IPS DF 6.9 (cell line): Measurements from ENCODE around the gene MYL3.

ENCODE experiments used
- DNase-seq: peaks from one replicate; pipeline ENCODE4 v3.0.0-alpha.2; 2013; ENCODE audit warnings: low read depth, low spot score
- H3K27ac ChIP-seq: one replicate; pipeline ENCODE4 v1.5.1; 2013; ENCODE audit warnings: low read length, control low read depth
- H3K27me3 ChIP-seq: 2 replicates; pipeline ENCODE4 v1.6.1; 2013; ENCODE audit warnings: mild to moderate bottlenecking, low read length; ENCODE audit not compliant: control insufficient read depth, insufficient read depth
- H3K36me3 ChIP-seq: 2 replicates; pipeline ENCODE4 v1.6.1; 2013; ENCODE audit warnings: low read length; ENCODE audit not compliant: control insufficient read depth, insufficient read depth
- H3K4me1 ChIP-seq: 2 replicates; pipeline ENCODE4 v1.6.1; 2013; ENCODE audit warnings: low read length; ENCODE audit not compliant: control insufficient read depth, insufficient read depth
- H3K4me3 ChIP-seq: 2 replicates; pipeline ENCODE4 v1.5.1; 2013; ENCODE audit warnings: mild to moderate bottlenecking, low read length
- H3K9me3 ChIP-seq: 2 replicates; pipeline ENCODE4 v1.6.1; 2013; ENCODE audit warnings: low read length, inconsistent platforms; ENCODE audit not compliant: control insufficient read depth, insufficient read depth
- WGBS: extraction: QIAGEN DNeasy Blood & Tissue Kit; methylation state at CpG from one replicate; pipeline ENCODE4 v1.1.7; 2013; ENCODE audit warnings: mixed read lengths, missing lambda C conversion rate; ENCODE audit not compliant: insufficient read length, insufficient coverage; 5-methylcytosine and 5-hydroxymethylcytosine counted together

Gene MYL3

GRCh38 chr3:46849686-46850467 is 13.4 kb downstream of the MYL3 start:
- no peaks in the 10 kb centered on the region for H3K36me3 ChIP-seq
- H3K27me3 ChIP-seq = no peaks in the 10 kb centered on the region
- no CpG with 5 or more reads among the region's 7 CpGs for WGBS
- H3K27ac ChIP-seq = no peak overlapping the region
- no peak overlapping the region for H3K4me3 ChIP-seq
- H3K9me3 ChIP-seq = no peaks in the 10 kb centered on the region
- H3K4me1 ChIP-seq = peaks cover 5% of the 10 kb centered on the region; the same call in 1 of the 2 replicates
- no peak for DNase-seq

GRCh38 chr3:46849045-46849631 is 14.1 kb downstream of the MYL3 start:
- Histone ChIP-seq H3K4me3 (no peak overlapping the region), H3K4me1 (peaks cover 5% of the 10 kb centered on the region; the same call in 1 of the 2 replicates), H3K27me3 (no peaks in the 10 kb centered on the region), H3K27ac (no peak overlapping the region), H3K36me3 (no peaks in the 10 kb centered on the region), H3K9me3 (no peaks in the 10 kb centered on the region)
- WGBS = no CpG with 5 or more reads among the region's 7 CpGs
- DNase-seq = no peak

GRCh38 chr3:46848271-46849044 is 14.8 kb downstream of the MYL3 start:
- H3K27ac ChIP-seq = no peak overlapping the region
- H3K36me3 ChIP-seq = no peaks in the 10 kb centered on the region
- H3K4me1 ChIP-seq = peaks cover 5% of the 10 kb centered on the region; the same call in 1 of the 2 replicates
- no peak overlapping the region for H3K4me3 ChIP-seq
- peak; percentile 54 for DNase-seq
- WGBS = no CpG with 5 or more reads among the region's 12 CpGs
- no peaks in the 10 kb centered on the region for H3K9me3 ChIP-seq
- H3K27me3 ChIP-seq = no peaks in the 10 kb centered on the region

GRCh38 chr3:46847744-46848143 is 15.5 kb downstream of the MYL3 start:
- Histone ChIP-seq H3K36me3 (no peaks in the 10 kb centered on the region), H3K4me1 (peaks cover 5% of the 10 kb centered on the region; the same call in 1 of the 2 replicates), H3K27me3 (no peaks in the 10 kb centered on the region), H3K27ac (no peak overlapping the region), H3K4me3 (no peak overlapping the region), H3K9me3 (no peaks in the 10 kb centered on the region)
- no peak for DNase-seq
- WGBS = no CpG with 5 or more reads among the region's 5 CpGs

GRCh38 chr3:46846624-46847542 is 16.4 kb downstream of the MYL3 start:
- Histone ChIP-seq H3K36me3 (no peaks in the 10 kb centered on the region), H3K4me3 (no peak overlapping the region), H3K9me3 (no peaks in the 10 kb centered on the region), H3K27ac (no peak overlapping the region), H3K4me1 (peaks cover 5% of the 10 kb centered on the region; the same call in 1 of the 2 replicates), H3K27me3 (no peaks in the 10 kb centered on the region)
- WGBS = no CpG with 5 or more reads among the region's 9 CpGs
- DNase-seq = no peak

- no peaks in the 10 kb centered on the region for H3K36me3 ChIP-seq
- WGBS = no CpG with 5 or more reads among the region's 53 CpGs
- DNase-seq = peak; percentile 35
- no peaks in the 10 kb centered on the region for H3K27me3 ChIP-seq
- H3K9me3 ChIP-seq = no peaks in the 10 kb centered on the region
- no peak overlapping the region for H3K27ac ChIP-seq
- H3K4me1 ChIP-seq = peaks cover 5% of the 10 kb centered on the region; the same call in 1 of the 2 replicates
- peak overlapping the region; percentile 39; the same call in 1 of the 2 replicates for H3K4me3 ChIP-seq
Measured at GRCh38 chr3:46845860-46846623, 17.2 kb downstream of the MYL3 start.

GRCh38 chr3:46845397-46845859 is 17.8 kb downstream of the MYL3 start:
- Histone ChIP-seq H3K4me1 (peaks cover 5% of the 10 kb centered on the region; the same call in 1 of the 2 replicates), H3K9me3 (no peaks in the 10 kb centered on the region), H3K27ac (no peak overlapping the region), H3K4me3 (peak overlapping the region; percentile 39; the same call in 1 of the 2 replicates), H3K27me3 (no peaks in the 10 kb centered on the region), H3K36me3 (no peaks in the 10 kb centered on the region)
- DNase-seq = no peak
- no CpG with 5 or more reads among the region's 23 CpGs for WGBS

- DNase-seq = no peak
- Histone ChIP-seq H3K4me1 (peaks cover 5% of the 10 kb centered on the region; the same call in 1 of the 2 replicates), H3K4me3 (no peak overlapping the region; the same call in 1 of the 2 replicates), H3K27me3 (no peaks in the 10 kb centered on the region), H3K27ac (no peak overlapping the region), H3K36me3 (no peaks in the 10 kb centered on the region), H3K9me3 (no peaks in the 10 kb centered on the region)
- WGBS = no CpG with 5 or more reads among the region's 11 CpGs
Measured at GRCh38 chr3:46844881-46845312, 18.3 kb downstream of the MYL3 start.

- WGBS = no CpG with 5 or more reads among the region's 3 CpGs
Measured at GRCh38 chr3:46844397-46844796, 18.8 kb downstream of the MYL3 start.

More at GRCh38 chr3:46844397-46844796, 18.8 kb downstream of the MYL3 start:
- H3K27me3 ChIP-seq = no peaks in the 10 kb centered on the region
- H3K4me1 ChIP-seq = peaks cover 5% of the 10 kb centered on the region; the same call in 1 of the 2 replicates
- no peak overlapping the region for H3K4me3 ChIP-seq
- DNase-seq = no peak
- H3K27ac ChIP-seq = no peak overlapping the region
- H3K36me3 ChIP-seq = no peaks in the 10 kb centered on the region
- H3K9me3 ChIP-seq = no peaks in the 10 kb centered on the region
